OCI-LY7 (cell line): ENCODE measurements around the gene NTM. TPM values are rescaled to one million over a fixed set of nuclear protein-coding genes. Genes with fewer than 3 reads are reported as not detected.

Experiments used
- BruUV-seq: library from RNA; stranded (reverse); fragments of 400-500 nt; replicated peaks from 2 replicates; lab custom pipeline; 2021; lab: Mats Ljungman, UMichigan
- CTCF ChIA-PET: fragments of 300-600 bp; sonication (Branson Sonifier 250); formaldehyde crosslinking; loops from one replicate; lab custom pipeline; 2022; ENCODE audit warnings: antibody characterized with exemption; ENCODE audit not compliant: unreplicated experiment; lab: Charles Lee
- POLR2A ChIA-PET: fragments of 300-600 bp; sonication (Branson Sonifier 250); formaldehyde crosslinking; loops from one replicate; lab custom pipeline; 2022; ENCODE audit warnings: antibody characterized with exemption; lab: Charles Lee
- DNase-seq: peaks from one replicate; pipeline ENCODE4 v3.0.0-alpha.2; 2015; ENCODE audit warnings: low spot score
- H2AFZ ChIP-seq: fragments of 200-600 bp; sonication (generic), shearing (Covaris generic); 2 replicates; pipeline ENCODE4 v1.6.1; 2014; ENCODE audit warnings: mild to moderate bottlenecking, antibody characterized with exemption, low read length, moderate library complexity
- H3K27ac ChIP-seq: fragments of 200-600 bp; sonication (generic); 2 replicates; pipeline ENCODE4 v1.5.1; 2014; ENCODE audit warnings: mixed run types, low read depth, mild to moderate bottlenecking, moderate library complexity, low read length, inconsistent platforms; ENCODE audit not compliant: poor library complexity, severe bottlenecking
- H3K36me3 ChIP-seq: fragments of 200-600 bp; sonication (generic); 2 replicates; pipeline ENCODE4 v1.6.1; 2014; ENCODE audit warnings: mild to moderate bottlenecking, antibody characterized with exemption, low read length, moderate library complexity, mixed read lengths; ENCODE audit not compliant: insufficient read depth
- H3K4me1 ChIP-seq: fragments of 200-600 bp; sonication (generic); 2 replicates; pipeline ENCODE4 v1.5.1; 2014; ENCODE audit warnings: mild to moderate bottlenecking, low read length; ENCODE audit not compliant: insufficient read depth, poor library complexity, severe bottlenecking
- H3K4me2 ChIP-seq: fragments of 200-600 bp; sonication (generic); 2 replicates; pipeline ENCODE4 v1.6.1; 2014; ENCODE audit warnings: mild to moderate bottlenecking, low read length
- H3K4me3 ChIP-seq: fragments of 200-600 bp; sonication (generic); 2 replicates; pipeline ENCODE4 v1.5.1; 2014; ENCODE audit warnings: mild to moderate bottlenecking, low read depth, low read length; ENCODE audit not compliant: poor library complexity, severe bottlenecking
- H3K79me2 ChIP-seq: fragments of 200-600 bp; sonication (generic); 2 replicates; pipeline ENCODE4 v1.6.1; 2016; ENCODE audit warnings: low read depth, mild to moderate bottlenecking, low read length, moderate library complexity, mixed read lengths; ENCODE audit not compliant: insufficient read depth
- H3K9me2 ChIP-seq: fragments of 200-600 bp; sonication (generic); 2 replicates; pipeline ENCODE4 v1.6.1; 2016; ENCODE audit warnings: mild to moderate bottlenecking, low read length, mixed read lengths; ENCODE audit not compliant: insufficient read depth
- H3K9me3 ChIP-seq: fragments of 200-600 bp; sonication (generic); 2 replicates; pipeline ENCODE4 v1.6.1; 2014; ENCODE audit warnings: mild to moderate bottlenecking, mixed run types, low read length, mixed read lengths
- H4K20me1 ChIP-seq: fragments of 200-600 bp; sonication (generic); 2 replicates; pipeline ENCODE4 v1.6.1; 2014; ENCODE audit warnings: mild to moderate bottlenecking, antibody characterized with exemption, low read length, moderate library complexity, mixed read lengths; ENCODE audit not compliant: insufficient read depth
- CTCF ChIP-seq: fragments of 200-600 bp; sonication (generic); conservative IDR thresholded peaks from 2 replicates; pipeline ENCODE4 v1.5.1; 2014; ENCODE audit warnings: mild to moderate bottlenecking, antibody characterized with exemption, low read length, moderate library complexity, mixed read lengths
- EZH2phosphoT487 ChIP-seq: fragments of 200-600 bp; sonication (generic); IDR thresholded peaks from 2 replicates; pipeline ENCODE4 v1.6.1; 2018; ENCODE audit warnings: low read depth, borderline replicate concordance, mild to moderate bottlenecking, mixed run types, antibody characterized with exemption, low read length, moderate library complexity, mixed read lengths
- intact Hi-C: fragments of 100-400 bp; cut with micrococcal nuclease; formaldehyde crosslinking; loops from one replicate; pipeline ENCODE4 v1.10.0; 2022; ENCODE audit not compliant: unreplicated experiment
- total RNA-seq, 2 experiments: library from RNA; depleted of rRNA in 1 of 2; stranded (reverse); fragments of >200 nt in 1 of 2; shearing (Covaris generic) in 1 of 2; gene quantifications; 2 replicates each; pipeline ENCODE4 v1.2.3, GENCODE V29; 2014 to 2022

Gene NTM
- total RNA-seq, 2 experiments from 2014 or later = not detected

- H2AFZ ChIP-seq = no peak overlapping the region
- intact Hi-C loops = loop anchor here (10.0 kb wide), 1 partner anchor 457 kb away; the partner anchor contains the start of gene SNX19
- no peaks in the 10 kb centered on the region for H3K36me3 ChIP-seq
- no TSS peak for BruUV-seq
- no peak overlapping the region for H3K4me2 ChIP-seq
- no peak overlapping the region for H3K4me3 ChIP-seq
- H3K79me2 ChIP-seq = no peaks in the 10 kb centered on the region
- TF ChIP-seq CTCF (no peak), EZH2phosphoT487 (no peak)
- H3K9me3 ChIP-seq = no peaks in the 10 kb centered on the region
- POLR2A ChIA-PET = interaction anchor here (0.5 to 0.6 kb wide), 2 partner anchors 9 to 69 kb away, joined by 3 to 6 read pairs; no protein-coding TSS in a partner anchor
- H3K4me1 ChIP-seq = peaks cover 5% of the 10 kb centered on the region
- H4K20me1 ChIP-seq = no peaks in the 10 kb centered on the region
- H3K27ac ChIP-seq = no peak overlapping the region
- no peaks in the 10 kb centered on the region for H3K9me2 ChIP-seq
- DNase-seq = no peak
- CTCF ChIA-PET = no interaction called here
These were observed 1.3 kb downstream of the NTM start for GRCh38 chr11:131371791-131372104.

GRCh38 chr11:131372234-131372962, 2.0 kb downstream of the NTM start:
- no peak for TF ChIP-seq EZH2phosphoT487
- no peak for TF ChIP-seq CTCF
- intact Hi-C loops = loop anchor here (10.0 kb wide), 1 partner anchor 458 kb away; the partner anchor contains the start of gene SNX19
- Histone ChIP-seq H3K4me3 (no peak overlapping the region), H3K9me2 (no peaks in the 10 kb centered on the region), H3K79me2 (no peaks in the 10 kb centered on the region), H4K20me1 (no peaks in the 10 kb centered on the region), H3K4me1 (peaks cover 5% of the 10 kb centered on the region), H2AFZ (no peak overlapping the region), H3K36me3 (no peaks in the 10 kb centered on the region), H3K27ac (no peak overlapping the region), H3K9me3 (no peaks in the 10 kb centered on the region), H3K4me2 (no peak overlapping the region)
- no TSS peak for BruUV-seq
- DNase-seq = no peak
- CTCF ChIA-PET = no interaction called here
- POLR2A ChIA-PET = interaction anchor here (0.5 kb wide), 1 partner anchor 68 kb away, joined by 6 read pairs; no protein-coding TSS in a partner anchor

GRCh38 chr11:131373095-131373725, 2.8 kb downstream of the NTM start:
- Histone ChIP-seq H3K4me3 (no peak overlapping the region), H3K36me3 (no peaks in the 10 kb centered on the region), H3K4me1 (peaks cover 11% of the 10 kb centered on the region), H3K79me2 (no peaks in the 10 kb centered on the region), H2AFZ (no peak overlapping the region), H3K9me3 (no peaks in the 10 kb centered on the region), H3K27ac (no peak overlapping the region), H3K4me2 (no peak overlapping the region), H3K9me2 (no peaks in the 10 kb centered on the region), H4K20me1 (no peaks in the 10 kb centered on the region)
- intact Hi-C loops = loop anchor here (10.0 kb wide), 1 partner anchor 458 kb away; the partner anchor contains the start of gene SNX19
- no TSS peak for BruUV-seq
- CTCF ChIA-PET = interaction anchor here (0.6 kb wide), 1 partner anchor 1840 kb away, joined by 3 read pairs; no protein-coding TSS in a partner anchor
- no peak for TF ChIP-seq CTCF
- TF ChIP-seq EZH2phosphoT487 = no peak
- DNase-seq = no peak
- POLR2A ChIA-PET = no interaction called here
